Liver (tissue), 3 donors: ENCODE results near the gene CCDC144A.
"Not testable (repeated sequence)": the region's sequence is repeated elsewhere in the genome, so short reads cannot be mapped to it uniquely, and the experiment has no call there.

Experiments used
- ATF3 ChIP-seq: IDR thresholded peaks from 2 replicates; pipeline ENCODE4 v1.6.1; 2016; ENCODE audit warnings: antibody characterized with exemption
- CTCF ChIP-seq: fragments of 150-350 bp; IDR thresholded peaks from 2 replicates; pipeline ENCODE4 v1.5.1; 2017; ENCODE audit warnings: improper control_type of control experiment, low read depth, low read length; ENCODE audit not compliant: missing input control
- EGR1 ChIP-seq, 2 donors: IDR thresholded peaks; 2 replicates each; pipeline ENCODE4 v1.6.1; 2016 to 2018; ENCODE audit warnings: antibody characterized with exemption in 2 of 2, low read depth in 2 of 2
- GABPA ChIP-seq, 2 donors: IDR thresholded peaks in 1 of 2; conservative IDR thresholded peaks in 1 of 2; 2 replicates each; pipeline ENCODE4 v1.6.1; 2016; ENCODE audit warnings: antibody characterized with exemption in 2 of 2, mild to moderate bottlenecking in 1 of 2, moderate library complexity in 1 of 2
- JUND ChIP-seq, 2 donors: IDR thresholded peaks; 2 replicates each; pipeline ENCODE4 v1.6.1; 2016; ENCODE audit warnings: antibody characterized with exemption in 2 of 2
- MAX ChIP-seq: IDR thresholded peaks from 2 replicates; pipeline ENCODE4 v1.6.1; 2016; ENCODE audit warnings: antibody characterized with exemption
- REST ChIP-seq: IDR thresholded peaks from 2 replicates; pipeline ENCODE4 v1.6.1; 2016; ENCODE audit warnings: antibody characterized with exemption, mild to moderate bottlenecking
- TAF1 ChIP-seq: conservative IDR thresholded peaks from 2 replicates; pipeline ENCODE4 v1.6.1; 2016; ENCODE audit warnings: antibody characterized with exemption, mild to moderate bottlenecking
- YY1 ChIP-seq: IDR thresholded peaks from 2 replicates; pipeline ENCODE4 v1.6.1; 2016; ENCODE audit warnings: antibody characterized with exemption, mild to moderate bottlenecking
- ZBTB33 ChIP-seq: IDR thresholded peaks from 2 replicates; pipeline ENCODE4 v1.6.1; 2016; ENCODE audit warnings: antibody characterized with exemption
- donor health status: healthy.
- donor health status: healthy.

GRCh38 chr17:16683290-16684138, 6.5 kb upstream of the CCDC144A start:
- not testable (repeated sequence) for TF ChIP-seq JUND (IDR thresholded peaks at IDR 0.05); CTCF; ATF3; EGR1 (IDR thresholded peaks at IDR 0.05; ENCODE audit: low read depth in 2 of 2); TAF1; REST; MAX; GABPA (IDR thresholded peaks at IDR 0.05 in 1 of 2, conservative IDR thresholded peaks at IDR 0.05 in 1 of 2); YY1; ZBTB33
